Measurements from ENCODE around the gene FAAH.

Gene FAAH

GRCh38 chr1:46401154-46401913, 7.2 kb downstream of the FAAH start:
- no peak for DNase-seq

GRCh38 chr1:46401964-46402626, 8.0 kb downstream of the FAAH start:
- DNase-seq: no peak

GRCh38 chr1:46403916-46404315, 9.8 kb downstream of the FAAH start:
- DNase-seq: no peak

DNA sequence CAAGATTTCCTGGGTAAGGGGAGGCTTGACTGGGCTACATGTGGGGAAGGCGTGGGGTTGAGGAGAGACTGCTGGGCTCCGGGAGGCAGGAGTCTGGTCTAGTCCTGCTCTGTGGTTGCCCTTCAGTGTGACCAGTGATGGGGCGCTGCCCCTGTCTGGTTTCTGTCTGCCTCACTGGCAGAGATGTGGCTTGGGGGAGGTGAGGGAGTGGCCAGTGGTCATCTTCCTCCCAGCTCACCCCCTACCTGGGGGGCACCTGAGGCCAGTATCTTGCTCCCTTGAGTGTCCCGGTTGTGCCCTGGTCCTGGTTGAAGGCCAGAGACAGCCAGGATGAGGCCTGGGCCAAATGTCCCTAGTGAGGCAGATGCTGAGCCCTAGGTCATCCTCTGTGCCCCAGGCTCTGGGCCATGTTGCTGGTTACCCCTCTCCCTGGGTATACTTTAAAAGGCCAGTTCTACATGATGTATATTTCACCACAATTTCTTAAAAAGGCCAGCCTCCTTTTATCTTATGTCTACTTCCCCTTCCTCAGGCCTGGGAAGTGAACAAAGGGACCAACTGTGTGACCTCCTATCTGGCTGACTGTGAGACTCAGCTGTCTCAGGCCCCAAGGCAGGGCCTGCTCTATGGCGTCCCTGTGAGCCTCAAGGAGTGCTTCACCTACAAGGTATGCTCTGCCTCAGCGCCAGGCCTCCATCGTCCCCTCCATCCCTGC, 10.5 kb downstream of the FAAH start:
- DNase-seq: no peak

DNA sequence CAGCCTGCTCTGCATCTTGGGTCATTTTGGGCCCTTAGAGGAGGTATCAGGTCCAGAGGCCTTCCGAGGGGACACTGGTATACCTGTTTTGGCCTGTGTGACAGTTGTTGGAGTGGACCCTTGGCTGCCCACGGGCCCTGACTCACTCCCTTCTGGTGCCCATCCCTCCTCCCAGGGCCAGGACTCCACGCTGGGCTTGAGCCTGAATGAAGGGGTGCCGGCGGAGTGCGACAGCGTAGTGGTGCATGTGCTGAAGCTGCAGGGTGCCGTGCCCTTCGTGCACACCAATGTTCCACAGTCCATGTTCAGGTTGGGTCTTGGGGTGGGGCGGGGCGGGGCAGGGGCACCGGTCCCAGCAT, 11.1 kb downstream of the FAAH start:
- no peak for DNase-seq

DNA sequence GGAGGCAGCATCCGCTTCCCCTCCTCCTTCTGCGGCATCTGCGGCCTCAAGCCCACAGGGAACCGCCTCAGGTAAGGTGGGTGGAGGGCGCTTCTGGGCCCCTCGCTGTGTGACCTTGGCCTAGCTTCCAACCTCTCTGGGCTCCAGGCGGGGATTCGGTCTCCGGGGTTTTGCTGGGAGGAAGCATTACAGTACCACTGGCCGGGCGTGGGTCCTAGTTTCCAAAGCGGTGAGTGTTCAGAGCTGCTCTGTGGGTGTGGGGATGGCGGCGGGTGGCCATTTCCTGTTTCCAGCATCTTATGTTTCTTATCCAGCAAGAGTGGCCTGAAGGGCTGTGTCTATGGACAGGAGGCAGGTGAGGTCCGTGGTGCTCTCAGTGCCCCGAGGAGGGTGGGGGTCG, 11.6 kb downstream of the FAAH start:
- no peak for DNase-seq

GRCh38 chr1:46406881-46407608, 12.9 kb downstream of the FAAH start:
- DNase-seq: no peak

- no peak for DNase-seq
These were observed 13.5 kb downstream of the FAAH start for GRCh38 chr1:46407636-46408035.

DNA sequence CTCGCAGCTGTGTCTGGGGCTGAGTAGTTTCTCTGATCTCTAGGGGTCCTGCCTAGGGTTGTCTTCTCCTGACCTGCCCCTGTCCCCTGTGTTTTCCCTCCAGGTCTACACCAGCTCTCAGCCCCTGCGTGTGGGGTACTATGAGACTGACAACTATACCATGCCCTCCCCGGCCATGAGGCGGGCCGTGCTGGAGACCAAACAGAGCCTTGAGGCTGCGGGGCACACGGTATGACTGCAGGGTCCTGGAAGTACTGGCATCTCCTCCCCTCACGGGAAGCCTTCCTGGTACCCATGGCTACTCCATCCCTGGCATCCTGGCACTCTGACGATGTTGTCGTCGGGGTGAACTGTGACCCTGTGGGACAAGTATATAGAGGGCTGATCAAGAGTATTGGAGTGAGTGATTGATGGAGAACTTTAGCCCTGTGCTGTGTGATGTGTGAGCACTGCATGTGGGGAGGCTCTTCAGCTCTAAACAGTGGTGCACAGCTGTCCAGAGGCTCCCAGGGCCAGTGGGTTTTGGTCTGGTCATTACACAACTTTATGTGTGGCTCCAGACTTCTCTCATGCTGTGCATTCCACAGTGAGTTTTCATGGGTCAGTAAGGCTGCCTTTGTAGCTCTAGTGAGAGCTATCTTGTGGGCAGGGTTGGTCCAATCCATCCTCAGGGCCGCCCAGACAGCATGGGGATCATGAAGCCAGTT, 14.4 kb downstream of the FAAH start:
- no peak for DNase-seq

- DNase-seq: no peak
These were observed 14.9 kb downstream of the FAAH start for GRCh38 chr1:46409063-46409372.

DNA sequence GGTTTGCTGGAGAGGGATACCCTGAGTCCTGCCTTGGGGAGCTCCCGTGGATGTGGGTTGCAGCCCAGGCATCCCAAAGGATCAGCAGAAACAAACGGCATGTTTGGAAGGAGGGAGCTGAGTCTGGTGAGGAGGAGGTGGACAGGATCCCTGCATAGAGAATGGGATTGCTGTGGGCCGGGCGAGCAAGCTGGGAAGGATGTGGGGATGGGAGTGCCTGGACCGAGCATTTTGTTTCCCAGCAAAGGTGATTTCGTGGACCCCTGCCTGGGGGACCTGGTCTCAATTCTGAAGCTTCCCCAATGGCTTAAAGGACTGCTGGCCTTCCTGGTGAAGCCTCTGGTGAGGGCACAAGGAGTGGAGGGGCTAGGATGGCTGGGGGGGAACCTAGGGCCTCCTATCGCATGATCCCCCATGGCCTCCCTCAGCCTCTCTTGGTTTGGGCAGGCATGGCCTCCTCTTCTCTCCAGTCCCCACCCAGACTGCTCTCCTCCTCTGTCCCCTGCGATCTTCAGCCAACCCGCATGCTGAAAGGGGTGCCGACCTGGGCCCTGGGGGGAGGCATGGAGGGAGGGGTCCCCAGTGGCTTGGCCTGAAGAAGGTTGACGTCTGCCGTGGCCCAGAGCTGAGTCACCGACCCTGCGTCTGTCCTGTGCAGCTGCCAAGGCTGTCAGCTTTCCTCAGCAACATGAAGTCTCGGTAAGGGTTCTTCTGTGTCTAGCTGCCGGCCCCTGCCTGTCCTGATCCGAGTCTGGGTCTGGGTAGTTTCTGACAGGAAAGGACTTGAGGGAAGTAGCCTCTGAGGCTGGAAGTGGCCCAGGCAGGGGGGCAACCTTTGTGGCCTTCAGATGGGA, 16.3 kb downstream of the FAAH start:
- DNase-seq: no peak

GRCh38 chr1:46411010-46411405, 16.9 kb downstream of the FAAH start:
- DNase-seq: no peak

GRCh38 chr1:46411601-46412341, 17.7 kb downstream of the FAAH start:
- no peak for DNase-seq

- DNase-seq: no peak
These were observed 18.9 kb downstream of the FAAH start for GRCh38 chr1:46412893-46413595.

GRCh38 chr1:46413596-46413985, 19.5 kb downstream of the FAAH start:
- no peak for DNase-seq

DNA sequence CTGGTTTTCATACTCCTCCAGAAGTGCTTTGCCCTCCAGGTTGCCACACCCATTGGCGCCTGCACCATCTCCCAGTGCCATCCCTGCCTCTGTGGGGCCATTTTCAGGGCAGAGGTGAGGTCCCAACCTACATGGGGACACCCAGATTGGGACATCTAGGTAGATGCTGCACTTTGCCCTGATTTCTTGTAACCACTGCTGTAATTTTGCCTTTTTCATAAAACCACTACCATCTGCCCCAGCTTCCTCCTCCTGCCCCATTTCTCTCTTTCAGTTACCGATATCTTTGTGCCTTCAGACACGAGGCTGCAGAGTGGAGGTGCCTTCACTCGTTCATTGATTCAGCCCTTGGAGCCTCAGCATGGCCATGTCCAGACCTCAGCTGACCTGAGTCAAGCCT, 21.4 kb downstream of the FAAH start:
- DNase-seq: no peak

GRCh38 chr1:46418976-46419375, 24.9 kb downstream of the FAAH start:
- DNase-seq: no peak

DNA sequence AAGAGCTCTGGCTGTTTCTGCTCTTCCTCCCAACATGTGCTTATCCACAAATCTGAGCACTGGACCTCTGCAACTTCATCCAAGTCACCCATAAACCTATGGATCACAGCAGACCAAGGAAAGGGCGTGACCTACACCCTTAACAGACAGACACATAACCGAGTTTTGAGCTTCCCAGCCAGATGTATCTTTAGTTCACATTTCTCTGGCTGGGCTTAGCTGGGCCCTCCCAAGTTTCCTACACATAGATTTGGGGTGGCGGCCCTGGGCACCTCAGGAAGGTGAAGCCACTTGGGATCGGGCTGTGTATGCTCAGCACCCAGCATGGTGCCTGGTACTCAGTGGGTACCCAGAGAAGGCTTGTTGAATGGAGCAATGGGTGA, 26.4 kb downstream of the FAAH start:
- DNase-seq: no peak

DNA sequence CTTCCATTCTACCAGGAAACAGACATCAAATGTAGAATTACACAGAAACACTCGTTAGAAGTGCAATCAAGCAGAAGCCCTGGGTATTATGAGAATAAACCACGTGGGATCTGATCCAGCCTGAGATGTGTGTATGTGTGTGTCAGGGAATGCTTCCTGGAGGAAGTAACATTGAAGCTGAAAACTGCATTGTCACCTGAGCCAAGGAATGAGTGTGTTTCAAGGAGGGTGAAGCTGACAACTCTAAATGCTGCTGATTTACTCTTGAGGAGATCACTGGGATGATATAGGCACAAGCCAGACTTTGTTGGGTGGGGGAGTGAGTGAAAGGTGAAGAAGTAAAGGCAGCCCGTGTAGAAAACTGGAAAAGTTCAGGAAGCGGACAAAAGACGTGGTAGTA, 27.6 kb downstream of the FAAH start:
- DNase-seq: no peak

- DNase-seq: no peak
These were observed 28.2 kb downstream of the FAAH start for GRCh38 chr1:46422261-46422871.

Data from effector CD8-positive, alpha-beta T cell (primary cell).